ENCODE measurements around the gene SF3B3.

SF3B3 gene

GRCh38 chr16:70523743-70524398 lies at the start of gene SF3B3:
Gene SF3B3 (plus strand): TSS chr16:70523816. CDS start chr16:70526657, 2,841 bp downstream.
- peak within 1 kb of the TSS; percentile 99 for H3K4me3 ChIP-seq (ENCODE audit: low read depth, low read length)

- H3K4me3 ChIP-seq (ENCODE audit: low read depth, low read length) = no peak overlapping the region
These were observed 49.1 kb upstream of the SF3B3 start for GRCh38 chr16:70474320-70475053.

- no peak overlapping the region for H3K4me3 ChIP-seq (ENCODE audit: low read depth, low read length)
These were observed 48.4 kb upstream of the SF3B3 start for GRCh38 chr16:70475054-70475871.

GRCh38 chr16:70476272-70477020 lies 47.2 kb upstream of the SF3B3 start:
- no peak overlapping the region for H3K4me3 ChIP-seq (ENCODE audit: low read depth, low read length)

GRCh38 chr16:70478169-70478568 lies 45.4 kb upstream of the SF3B3 start:
- H3K4me3 ChIP-seq (ENCODE audit: low read depth, low read length) = no peak overlapping the region

GRCh38 chr16:70478912-70479341 lies 44.7 kb upstream of the SF3B3 start:
- H3K4me3 ChIP-seq (ENCODE audit: low read depth, low read length) = no peak overlapping the region

GRCh38 chr16:70480127-70481105 lies 43.2 kb upstream of the SF3B3 start:
- no peak overlapping the region for H3K4me3 ChIP-seq (ENCODE audit: low read depth, low read length)

GRCh38 chr16:70481929-70482536 lies 41.6 kb upstream of the SF3B3 start:
- H3K4me3 ChIP-seq (ENCODE audit: low read depth, low read length) = no peak overlapping the region

- H3K4me3 ChIP-seq (ENCODE audit: low read depth, low read length) = no peak overlapping the region
These were observed 41.0 kb upstream of the SF3B3 start for GRCh38 chr16:70482624-70483023.

GRCh38 chr16:70483426-70483825 lies 40.2 kb upstream of the SF3B3 start:
- no peak overlapping the region for H3K4me3 ChIP-seq (ENCODE audit: low read depth, low read length)

GRCh38 chr16:70484867-70485266 lies 38.7 kb upstream of the SF3B3 start:
- H3K4me3 ChIP-seq (ENCODE audit: low read depth, low read length) = no peak overlapping the region

GRCh38 chr16:70490261-70490660 lies 33.4 kb upstream of the SF3B3 start:
- H3K4me3 ChIP-seq (ENCODE audit: low read depth, low read length) = no peak overlapping the region

GRCh38 chr16:70493802-70494201 lies 29.8 kb upstream of the SF3B3 start:
- no peak overlapping the region for H3K4me3 ChIP-seq (ENCODE audit: low read depth, low read length)

GRCh38 chr16:70494202-70494770 lies 29.3 kb upstream of the SF3B3 start:
- H3K4me3 ChIP-seq (ENCODE audit: low read depth, low read length) = no peak overlapping the region

- H3K4me3 ChIP-seq (ENCODE audit: low read depth, low read length) = no peak overlapping the region
These were observed 28.8 kb upstream of the SF3B3 start for GRCh38 chr16:70494777-70495176.

GRCh38 chr16:70495425-70496182 lies 28.0 kb upstream of the SF3B3 start:
- H3K4me3 ChIP-seq (ENCODE audit: low read depth, low read length) = no peak overlapping the region

- no peak overlapping the region for H3K4me3 ChIP-seq (ENCODE audit: low read depth, low read length)
These were observed 27.1 kb upstream of the SF3B3 start for GRCh38 chr16:70496513-70496912.

- no peak overlapping the region for H3K4me3 ChIP-seq (ENCODE audit: low read depth, low read length)
These were observed 14.9 kb upstream of the SF3B3 start for GRCh38 chr16:70508752-70509151.
